ENCODE data around the gene TPSAB1. TPM values are rescaled to one million over a fixed set of nuclear protein-coding genes. Genes with fewer than 3 reads are reported as not detected.
A peak's percentile ranks its signal among the peaks of the same experiment; 100 is the strongest.

TPSAB1 gene
- total RNA-seq, 3 donors from 2014 or later: 7.8 to 51.7 (median 46.2) TPM

DNA sequence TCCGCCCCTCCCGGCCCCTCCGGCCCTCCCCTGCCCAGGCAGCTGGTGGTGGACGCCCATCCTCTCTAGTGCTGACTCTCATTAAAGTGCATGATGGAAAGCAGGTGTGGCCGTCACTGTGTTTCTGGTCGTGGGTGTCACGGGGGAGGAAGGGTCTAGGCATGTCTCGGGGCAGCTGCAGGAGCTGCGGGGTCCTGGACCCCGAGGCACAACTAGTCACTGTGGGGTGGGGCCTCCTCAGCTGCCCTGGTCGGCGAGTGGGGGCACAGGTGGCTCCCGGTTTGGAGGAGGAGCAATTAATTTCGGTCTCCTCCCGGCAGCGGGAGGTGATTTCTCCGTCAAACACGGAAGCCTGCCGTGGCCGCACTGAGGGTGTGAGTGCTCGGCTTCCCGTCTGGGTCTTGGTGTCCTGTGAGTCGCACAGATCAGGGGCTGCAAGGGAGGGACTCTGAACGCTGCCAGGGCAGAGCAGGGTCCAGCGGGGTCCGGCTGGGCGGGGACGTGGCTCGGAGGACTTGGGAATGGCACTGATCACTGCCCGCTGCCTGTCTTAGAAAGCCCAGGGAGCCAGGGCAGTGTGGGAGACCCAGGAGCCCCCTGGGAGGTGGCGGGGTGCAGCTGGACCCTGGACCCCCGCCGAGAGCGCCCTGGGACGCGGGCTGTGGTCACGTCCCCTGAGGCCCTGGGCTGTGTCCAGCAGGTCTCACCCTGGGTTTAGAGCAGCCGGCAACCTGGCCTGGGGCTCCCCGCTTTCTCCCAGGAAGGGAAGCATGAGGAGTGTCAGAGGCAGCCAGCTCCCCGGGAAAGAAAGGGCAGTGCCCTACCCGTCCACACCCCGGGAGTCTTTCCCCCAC is 18.6 kb downstream of the TPSAB1 start:
- intact Hi-C loops (cut with DNase I, micrococcal nuclease): no loop called here
- Histone ChIP-seq H3K4me1 (ENCODE audit: low read depth) (no peaks in the 10 kb centered on the region), H3K4me3 (no peak overlapping the region), H3K9me3 (no peaks in the 10 kb centered on the region), H3K36me3 (ENCODE audit: low read depth) (no peaks in the 10 kb centered on the region)
- TF ChIP-seq CTCF (IDR thresholded peaks at IDR 0.05): no peak
- DNase-seq: no peak
- ATAC-seq: peak; percentile 19

DNA sequence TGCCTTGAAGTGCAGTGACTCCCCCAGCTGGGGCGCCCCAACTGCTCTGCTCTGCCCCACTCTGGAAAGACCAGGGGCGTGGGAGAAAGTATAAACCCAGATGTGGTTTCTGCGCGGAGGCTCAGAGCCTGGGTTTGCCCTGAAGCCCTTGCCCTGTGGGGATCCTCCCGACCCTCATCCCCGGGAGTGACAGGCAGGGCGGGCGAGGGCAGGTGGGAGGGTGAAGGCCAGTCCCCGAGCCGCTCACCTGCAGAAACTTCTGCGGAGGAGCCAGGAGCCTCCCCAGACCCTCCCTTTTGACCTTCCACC is 19.2 kb downstream of the TPSAB1 start:
- H3K4me1 ChIP-seq (ENCODE audit: low read depth): no peaks in the 10 kb centered on the region
- DNase-seq (no peak), ATAC-seq (no peak)
- no peaks in the 10 kb centered on the region for H3K9me3 ChIP-seq
- TF ChIP-seq CTCF (IDR thresholded peaks at IDR 0.05): no peak
- intact Hi-C loops (cut with DNase I, micrococcal nuclease): no loop called here
- no peak overlapping the region for H3K4me3 ChIP-seq
- no peaks in the 10 kb centered on the region for H3K36me3 ChIP-seq (ENCODE audit: low read depth)

DNA sequence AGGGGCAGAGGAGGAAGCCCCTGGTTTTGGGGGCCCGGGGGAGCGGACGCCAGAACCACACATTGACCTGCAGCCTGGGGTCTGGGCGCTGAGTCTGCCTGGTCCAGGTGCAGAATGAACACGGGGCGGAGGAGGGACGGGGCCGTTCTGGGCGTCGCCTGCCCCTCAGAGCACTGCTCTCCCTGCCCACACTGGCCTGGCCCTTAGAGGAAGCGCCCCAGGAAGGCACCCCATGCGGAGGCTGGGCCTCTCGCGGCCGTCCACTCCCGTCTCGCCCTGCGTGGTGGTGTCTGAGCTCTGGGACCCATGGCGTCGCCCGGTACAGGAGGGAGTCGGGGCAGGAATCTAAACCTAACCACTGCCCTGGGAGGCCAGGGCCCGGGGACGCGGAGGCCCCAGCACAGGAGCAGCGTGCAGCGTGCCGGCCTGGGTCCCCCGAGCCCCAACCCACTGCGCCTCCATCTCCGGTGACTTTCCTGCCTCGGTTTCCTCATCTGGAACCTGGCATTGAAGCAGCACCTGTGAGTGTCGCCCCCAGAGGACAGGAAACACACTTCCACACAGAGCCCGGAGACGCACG is 19.7 kb downstream of the TPSAB1 start:
- intact Hi-C loops (cut with DNase I, micrococcal nuclease): no loop called here
- no peaks in the 10 kb centered on the region for H3K36me3 ChIP-seq (ENCODE audit: low read depth)
- ATAC-seq: no peak
- no peaks in the 10 kb centered on the region for H3K4me1 ChIP-seq (ENCODE audit: low read depth)
- DNase-seq: no peak
- TF ChIP-seq CTCF (IDR thresholded peaks at IDR 0.05): no peak
- no peak overlapping the region for H3K4me3 ChIP-seq
- H3K9me3 ChIP-seq: no peaks in the 10 kb centered on the region

- Histone ChIP-seq H3K9me3 (no peaks in the 10 kb centered on the region), H3K4me3 (no peak overlapping the region), H3K36me3 (ENCODE audit: low read depth) (no peaks in the 10 kb centered on the region), H3K4me1 (ENCODE audit: low read depth) (no peaks in the 10 kb centered on the region)
- DNase-seq (no peak), ATAC-seq (peak; percentile 10)
- TF ChIP-seq CTCF (IDR thresholded peaks at IDR 0.05): no peak
- intact Hi-C loops (cut with DNase I, micrococcal nuclease): no loop called here
Measured at GRCh38 chr16:1261131-1261892, 20.8 kb downstream of the TPSAB1 start.

DNA sequence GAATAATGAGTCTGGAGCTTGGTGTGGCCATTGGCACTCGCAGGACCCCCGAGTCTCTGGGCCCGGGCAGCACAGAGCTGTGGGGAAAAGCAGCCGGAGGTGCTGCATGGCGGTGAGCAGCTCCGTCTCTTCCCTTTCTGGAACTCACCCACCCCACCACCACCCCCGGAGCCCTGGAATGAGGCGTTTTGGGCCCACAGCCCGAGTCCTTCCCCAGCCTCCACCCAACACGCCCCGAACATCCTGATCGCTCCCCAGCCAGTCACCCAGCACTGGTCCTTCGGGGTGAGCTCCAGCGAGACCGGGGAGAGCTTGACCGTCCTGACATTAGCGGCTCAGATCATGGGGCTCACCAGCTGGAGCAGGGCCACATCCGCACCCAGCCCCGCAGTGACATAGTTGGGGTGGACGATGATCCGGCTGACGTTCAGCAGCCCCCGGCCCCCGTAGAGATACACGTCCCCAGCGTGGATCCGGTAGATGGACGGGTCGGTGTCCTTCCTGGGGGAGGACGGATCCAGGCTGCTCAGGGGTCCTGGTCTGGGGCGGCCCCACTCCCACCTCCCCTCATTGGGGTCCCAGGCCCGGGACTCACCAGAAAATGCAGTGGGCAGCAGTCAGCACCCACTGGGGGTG is 21.8 kb downstream of the TPSAB1 start:
- no peak for DNase-seq
- TF ChIP-seq CTCF (IDR thresholded peaks at IDR 0.05): no peak
- Histone ChIP-seq H3K4me3 (no peak overlapping the region), H3K9me3 (no peaks in the 10 kb centered on the region), H3K4me1 (ENCODE audit: low read depth) (no peaks in the 10 kb centered on the region), H3K36me3 (ENCODE audit: low read depth) (no peaks in the 10 kb centered on the region)
- intact Hi-C loops (cut with DNase I, micrococcal nuclease): no loop called here
- ATAC-seq: no peak
